Caco-2 (cell line): Measurements from ENCODE around the gene HSDL2. TPM values are rescaled to one million over a fixed set of nuclear protein-coding genes. Genes with fewer than 3 reads are reported as not detected.

ENCODE experiments used
- BruUV-seq: library from RNA; stranded (reverse); fragments of 400-500 nt; replicated peaks from 2 replicates; lab custom pipeline; 2021; lab: Mats Ljungman, UMichigan
- CTCF ChIA-PET: fragments of 300-600 bp; sonication (Branson Sonifier 250); formaldehyde crosslinking; loops from one replicate; lab custom pipeline; 2022; ENCODE audit warnings: antibody characterized with exemption; lab: Charles Lee
- POLR2A ChIA-PET: fragments of 300-600 bp; sonication (Branson Sonifier 250); formaldehyde crosslinking; loops from one replicate; lab custom pipeline; 2022; ENCODE audit warnings: antibody characterized with exemption; lab: Charles Lee
- DNase-seq, 2 experiments: peaks; one replicate each; pipeline versions ENCODE4 v3.0.0 to v3.0.0-alpha.2; 2020 to 2022
- H3K27me3 ChIP-seq: replicated peaks from 2 replicates; pipeline ENCODE4 v1.6.0; 2011; ENCODE audit warnings: low read length; ENCODE audit not compliant: control insufficient read depth, insufficient read depth
- H3K36me3 ChIP-seq: 2 replicates; pipeline ENCODE4 v1.5.1; 2011; ENCODE audit warnings: low read length; ENCODE audit not compliant: control insufficient read depth, insufficient read depth
- H3K4me1 ChIP-seq: fragments of 250-450 bp; sonication (Bioruptor Pico); 2 replicates; pipeline ENCODE4 v1.5.1; 2020; ENCODE audit warnings: mild to moderate bottlenecking
- H3K4me3 ChIP-seq: 2 replicates; pipeline ENCODE4 v1.5.1; 2011; ENCODE audit warnings: low read depth, mild to moderate bottlenecking, control low read depth, low read length
- H3K9me3 ChIP-seq: fragments of 250-450 bp; sonication (Bioruptor Pico); 2 replicates; pipeline ENCODE4 v1.5.1; 2020; ENCODE audit warnings: mild to moderate bottlenecking, moderate library complexity
- H3K27ac Mint-ChIP-seq: one replicate; pipeline ENCODE4 v1.8.0; 2022; ENCODE audit warnings: mixed read lengths; ENCODE audit not compliant: unreplicated experiment
- H3K27me3 Mint-ChIP-seq: one replicate; pipeline ENCODE4 v1.8.0; 2022; ENCODE audit warnings: mixed read lengths; ENCODE audit not compliant: insufficient read depth, unreplicated experiment
- H3K36me3 Mint-ChIP-seq: one replicate; pipeline ENCODE4 v1.8.0; 2022; ENCODE audit warnings: mild to moderate bottlenecking, mixed read lengths; ENCODE audit not compliant: insufficient read depth, unreplicated experiment
- H3K4me1 Mint-ChIP-seq: one replicate; pipeline ENCODE4 v1.8.0; 2022; ENCODE audit warnings: low read depth, mixed read lengths; ENCODE audit not compliant: unreplicated experiment
- H3K4me3 Mint-ChIP-seq: one replicate; pipeline ENCODE4 v1.8.0; 2022; ENCODE audit warnings: mild to moderate bottlenecking, moderate library complexity, mixed read lengths; ENCODE audit not compliant: unreplicated experiment
- H3K9me3 Mint-ChIP-seq: one replicate; pipeline ENCODE4 v1.8.0; 2022; ENCODE audit warnings: mixed read lengths; ENCODE audit not compliant: unreplicated experiment
- CTCF ChIP-seq, 2 experiments: fragments of 200-600 bp in 1 of 2; IDR thresholded peaks; 1 replicate in 1 of 2; 2 replicates in 1 of 2; pipeline versions ENCODE4 v1.5.1 to v1.8.0; 2011 to 2022; ENCODE audit warnings: antibody characterized with exemption in 1 of 2, control low read depth in 1 of 2, inconsistent platforms in 1 of 2, low read depth in 1 of 2, low read length in 1 of 2, mild to moderate bottlenecking in 1 of 2, moderate library complexity in 1 of 2; ENCODE audit not compliant: insufficient read depth in 1 of 2, severe bottlenecking in 1 of 2, unreplicated experiment in 1 of 2
- intact Hi-C: fragments of 100-400 bp; cut with micrococcal nuclease; formaldehyde crosslinking; loops from one replicate; pipeline ENCODE4 v1.10.0; 2022; ENCODE audit not compliant: unreplicated experiment
- total RNA-seq: library from RNA; stranded (reverse); gene quantifications from 2 replicates; pipeline ENCODE4 v1.2.3, GENCODE V29; 2022

Gene HSDL2
- total RNA-seq, 1 experiment from 2014 or later: 134 TPM

- no peak overlapping the region for H3K4me3 Mint-ChIP-seq
- peaks cover 13% of the 10 kb centered on the region for H3K4me1 Mint-ChIP-seq
- DNase-seq: no peak
- H3K27ac Mint-ChIP-seq: no peak overlapping the region
- no TSS peak for BruUV-seq
- ChIA-PET POLR2A (no interaction called here), CTCF (no interaction called here)
- Histone ChIP-seq H3K36me3 (no peaks in the 10 kb centered on the region; the same call in 1 of the 2 replicates), H3K9me3 (no peaks in the 10 kb centered on the region), H3K27me3 (no peaks in the 10 kb centered on the region), H3K4me3 (no peak overlapping the region), H3K4me1 (0 out of 2 replicates have a peak, but pooled peaks cover 3% of the 10 kb centered on the region)
- no peak for TF ChIP-seq CTCF (IDR thresholded peaks at IDR 0.05; ENCODE audit: insufficient read depth in 1 of 2, low read depth in 1 of 2, low read length in 1 of 2, severe bottlenecking in 1 of 2, unreplicated experiment in 1 of 2)
- intact Hi-C loops: no loop called here
- no peaks in the 10 kb centered on the region for H3K27me3 Mint-ChIP-seq
- H3K36me3 Mint-ChIP-seq: peaks cover 63% of the 10 kb centered on the region
- H3K9me3 Mint-ChIP-seq: peaks cover 8% of the 10 kb centered on the region
Measured at GRCh38 chr9:112403614-112404201, 23.8 kb downstream of the HSDL2 start.

GRCh38 chr9:112404508-112404932 lies 24.6 kb downstream of the HSDL2 start:
- H3K36me3 Mint-ChIP-seq: peaks cover 63% of the 10 kb centered on the region
- ChIA-PET POLR2A (no interaction called here), CTCF (no interaction called here)
- H3K4me1 ChIP-seq: 0 out of 2 replicates have a peak, but pooled peaks cover 3% of the 10 kb centered on the region
- DNase-seq: no peak
- H3K4me3 ChIP-seq: no peak overlapping the region
- H3K9me3 ChIP-seq: no peaks in the 10 kb centered on the region
- BruUV-seq: no TSS peak
- peaks cover under 1% of the 10 kb centered on the region for H3K9me3 Mint-ChIP-seq
- no peak overlapping the region for H3K27ac Mint-ChIP-seq
- H3K36me3 ChIP-seq: no peaks in the 10 kb centered on the region; the same call in none of the 2 replicates
- TF ChIP-seq CTCF (IDR thresholded peaks at IDR 0.05; ENCODE audit: insufficient read depth in 1 of 2, low read depth in 1 of 2, low read length in 1 of 2, severe bottlenecking in 1 of 2, unreplicated experiment in 1 of 2): no peak
- H3K27me3 Mint-ChIP-seq: no peaks in the 10 kb centered on the region
- H3K4me1 Mint-ChIP-seq: peaks cover 7% of the 10 kb centered on the region
- H3K27me3 ChIP-seq: no peaks in the 10 kb centered on the region
- no peak overlapping the region for H3K4me3 Mint-ChIP-seq
- intact Hi-C loops: no loop called here

GRCh38 chr9:112408275-112408674 lies 28.4 kb downstream of the HSDL2 start:
- CTCF ChIA-PET: no interaction called here
- TF ChIP-seq CTCF (IDR thresholded peaks at IDR 0.05; ENCODE audit: insufficient read depth in 1 of 2, low read depth in 1 of 2, low read length in 1 of 2, severe bottlenecking in 1 of 2, unreplicated experiment in 1 of 2): no peak

More at GRCh38 chr9:112408275-112408674, 28.4 kb downstream of the HSDL2 start:
- intact Hi-C loops: no loop called here
- H3K9me3 Mint-ChIP-seq: no peaks in the 10 kb centered on the region
- no peak for DNase-seq
- H3K27me3 ChIP-seq: no peaks in the 10 kb centered on the region
- POLR2A ChIA-PET: no interaction called here
- H3K4me3 ChIP-seq: no peak overlapping the region
- peaks cover 85% of the 10 kb centered on the region for H3K36me3 Mint-ChIP-seq
- H3K9me3 ChIP-seq: no peaks in the 10 kb centered on the region
- H3K27me3 Mint-ChIP-seq: no peaks in the 10 kb centered on the region
- H3K27ac Mint-ChIP-seq: no peak overlapping the region
- H3K4me3 Mint-ChIP-seq: no peak overlapping the region
- no peaks in the 10 kb centered on the region; the same call in none of the 2 replicates for H3K36me3 ChIP-seq
- BruUV-seq: no TSS peak
- H3K4me1 ChIP-seq: peaks cover 15% of the 10 kb centered on the region
- no peaks in the 10 kb centered on the region for H3K4me1 Mint-ChIP-seq
